K562 (cell line): ENCODE measurements around the gene ATL3. TPM values are rescaled to one million over a fixed set of nuclear protein-coding genes. Genes with fewer than 3 reads are reported as not detected.
A peak's percentile ranks its signal among the peaks of the same experiment; 100 is the strongest.

Source experiments
- C11orf30 ChIP-seq: fragments of 450-650 bp; IDR thresholded peaks from 2 replicates; pipeline ENCODE4 v1.6.1; 2016; ENCODE audit warnings: low read depth, mild to moderate bottlenecking
- CEBPB ChIP-seq: fragments of 450-650 bp; IDR thresholded peaks from 2 replicates; pipeline ENCODE4 v1.6.1; 2016; ENCODE audit warnings: missing genetic modification characterization, missing compliant biosample characterization
- CREB1 ChIP-seq, 2 experiments: sonication (generic) in 1 of 2; formaldehyde crosslinking in 1 of 2; IDR thresholded peaks; 2 replicates each; pipeline versions ENCODE4 v1.6.1 to v1.8.0; 2012 to 2022; ENCODE audit warnings: inconsistent platforms in 1 of 2, mild to moderate bottlenecking in 1 of 2, missing genetic modification reagents in 1 of 2, moderate library complexity in 1 of 2
- DIDO1 ChIP-seq: fragments of 450-650 bp; IDR thresholded peaks from 2 replicates; pipeline ENCODE4 v1.6.1; 2016; ENCODE audit warnings: low read depth, missing biosample characterization, missing genetic modification characterization
- HDAC3 ChIP-seq: fragments of 450-650 bp; IDR thresholded peaks from 2 replicates; pipeline ENCODE4 v1.6.1; 2018; ENCODE audit warnings: borderline replicate concordance, mild to moderate bottlenecking, moderate library complexity; ENCODE audit not compliant: partially characterized antibody
- HNRNPLL ChIP-seq: fragments of 200-400 bp; formaldehyde crosslinking; IDR thresholded peaks from 2 replicates; pipeline ENCODE4 v1.6.1; 2017; ENCODE audit warnings: low read length, low read depth, mild to moderate bottlenecking; ENCODE audit not compliant: poor library complexity, severe bottlenecking
- NONO ChIP-seq, 2 experiments: fragments of 200-400 bp in 1 of 2; fragments of 450-650 bp in 1 of 2; formaldehyde crosslinking in 1 of 2; IDR thresholded peaks; 2 replicates each; pipeline ENCODE4 v1.6.1; 2017; ENCODE audit warnings: low read depth in 2 of 2, mild to moderate bottlenecking in 2 of 2, moderate library complexity in 2 of 2, low read length in 1 of 2
- PCBP2 ChIP-seq: fragments of 200-400 bp; formaldehyde crosslinking; IDR thresholded peaks from 2 replicates; pipeline ENCODE4 v1.6.1; 2018; ENCODE audit warnings: low read length, low read depth, mild to moderate bottlenecking, moderate library complexity; ENCODE audit not compliant: poor library complexity, severe bottlenecking
- TEAD1 ChIP-seq, 2 experiments: fragments of 450-650 bp in 1 of 2; sonication (generic) in 1 of 2; formaldehyde crosslinking; IDR thresholded peaks; 2 replicates each; pipeline versions ENCODE4 v1.4.0 to v1.8.0; 2020 to 2022; ENCODE audit warnings: mild to moderate bottlenecking in 2 of 2, missing genetic modification reagents in 1 of 2
- ZBTB7A ChIP-seq: IDR thresholded peaks from 2 replicates; pipeline ENCODE4 v1.6.1; 2011; ENCODE audit warnings: low read depth, mild to moderate bottlenecking, low read length, moderate library complexity, borderline replicate concordance; ENCODE audit not compliant: control insufficient read depth
- polyA plus RNA-seq, 8 experiments: library from polyadenylated mRNA; depleted of rRNA in 4 of 8; stranded (reverse) in 5 of 8; unstranded in 3 of 8; fragments of >200 nt; fragmentation: Nextera tagmentation in 2 of 8; fragmentation: Illumina TruSeq in 1 of 8; extraction: Ambion mirVana in 2 of 8; extraction: Trizol in 1 of 8; gene quantifications; 2 replicates each; pipeline versions ENCODE4 v1.2.1 to v1.2.3, GENCODE V29; 2011 to 2014; ENCODE audit warnings: inconsistent platforms in 1 of 8, missing spikeins in 1 of 8
- total RNA-seq, 7 experiments: library from RNA; depleted of rRNA in 6 of 7; stranded (reverse); fragments of >200 nt in 6 of 7; fragmentation: Illumina TruSeq in 2 of 7; extraction: Trizol in 2 of 7; gene quantifications; 2 replicates each; pipeline versions ENCODE4 v1.2.1 to v1.2.3, GENCODE V29; 2011 to 2021; ENCODE audit warnings: low replicate concordance in 1 of 7
- TF ChIP-seq, protein P1 (sequence below): IDR thresholded peaks from 2 replicates; pipeline ENCODE4 v1.6.1; 2012; ENCODE audit warnings: low read depth, low read length, improper control_type of control experiment, borderline replicate concordance
- TF ChIP-seq, protein P2 (sequence below): fragments of 450-650 bp; IDR thresholded peaks from 2 replicates; pipeline ENCODE4 v1.6.1; 2017; ENCODE audit warnings: antibody characterized with exemption, mild to moderate bottlenecking

ATL3 gene
- total and polyA plus RNA-seq, 9 of the 15 experiments (the other 6 are each of a cell fraction or from before 2014, with no cell fraction given): 18.2 to 39.8 (median 23.9) TPM

- TF ChIP-seq, protein P1, sequence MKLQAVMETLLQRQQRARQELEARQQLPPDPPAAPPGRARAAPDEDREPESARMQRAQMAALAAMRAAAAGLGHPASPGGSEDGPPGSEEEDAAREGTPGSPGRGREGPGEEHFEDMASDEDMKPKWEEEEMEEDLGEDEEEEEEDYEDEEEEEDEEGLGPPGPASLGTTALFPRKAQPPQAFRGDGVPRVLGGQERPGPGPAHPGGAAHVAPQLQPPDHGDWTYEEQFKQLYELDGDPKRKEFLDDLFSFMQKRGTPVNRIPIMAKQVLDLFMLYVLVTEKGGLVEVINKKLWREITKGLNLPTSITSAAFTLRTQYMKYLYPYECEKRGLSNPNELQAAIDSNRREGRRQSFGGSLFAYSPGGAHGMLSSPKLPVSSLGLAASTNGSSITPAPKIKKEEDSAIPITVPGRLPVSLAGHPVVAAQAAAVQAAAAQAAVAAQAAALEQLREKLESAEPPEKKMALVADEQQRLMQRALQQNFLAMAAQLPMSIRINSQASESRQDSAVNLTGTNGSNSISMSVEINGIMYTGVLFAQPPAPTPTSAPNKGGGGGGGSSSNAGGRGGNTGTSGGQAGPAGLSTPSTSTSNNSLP: 0 out of 2 replicates have a peak, but pooled peaks have one; percentile 1
- TF ChIP-seq TEAD1 (CRISPR knock-in tag; IDR thresholded peaks at IDR 0.05): 0 out of 4 replicates have a peak, but pooled peaks of 1 of the 2 experiments have one; percentile 34
- TF ChIP-seq, protein P2, sequence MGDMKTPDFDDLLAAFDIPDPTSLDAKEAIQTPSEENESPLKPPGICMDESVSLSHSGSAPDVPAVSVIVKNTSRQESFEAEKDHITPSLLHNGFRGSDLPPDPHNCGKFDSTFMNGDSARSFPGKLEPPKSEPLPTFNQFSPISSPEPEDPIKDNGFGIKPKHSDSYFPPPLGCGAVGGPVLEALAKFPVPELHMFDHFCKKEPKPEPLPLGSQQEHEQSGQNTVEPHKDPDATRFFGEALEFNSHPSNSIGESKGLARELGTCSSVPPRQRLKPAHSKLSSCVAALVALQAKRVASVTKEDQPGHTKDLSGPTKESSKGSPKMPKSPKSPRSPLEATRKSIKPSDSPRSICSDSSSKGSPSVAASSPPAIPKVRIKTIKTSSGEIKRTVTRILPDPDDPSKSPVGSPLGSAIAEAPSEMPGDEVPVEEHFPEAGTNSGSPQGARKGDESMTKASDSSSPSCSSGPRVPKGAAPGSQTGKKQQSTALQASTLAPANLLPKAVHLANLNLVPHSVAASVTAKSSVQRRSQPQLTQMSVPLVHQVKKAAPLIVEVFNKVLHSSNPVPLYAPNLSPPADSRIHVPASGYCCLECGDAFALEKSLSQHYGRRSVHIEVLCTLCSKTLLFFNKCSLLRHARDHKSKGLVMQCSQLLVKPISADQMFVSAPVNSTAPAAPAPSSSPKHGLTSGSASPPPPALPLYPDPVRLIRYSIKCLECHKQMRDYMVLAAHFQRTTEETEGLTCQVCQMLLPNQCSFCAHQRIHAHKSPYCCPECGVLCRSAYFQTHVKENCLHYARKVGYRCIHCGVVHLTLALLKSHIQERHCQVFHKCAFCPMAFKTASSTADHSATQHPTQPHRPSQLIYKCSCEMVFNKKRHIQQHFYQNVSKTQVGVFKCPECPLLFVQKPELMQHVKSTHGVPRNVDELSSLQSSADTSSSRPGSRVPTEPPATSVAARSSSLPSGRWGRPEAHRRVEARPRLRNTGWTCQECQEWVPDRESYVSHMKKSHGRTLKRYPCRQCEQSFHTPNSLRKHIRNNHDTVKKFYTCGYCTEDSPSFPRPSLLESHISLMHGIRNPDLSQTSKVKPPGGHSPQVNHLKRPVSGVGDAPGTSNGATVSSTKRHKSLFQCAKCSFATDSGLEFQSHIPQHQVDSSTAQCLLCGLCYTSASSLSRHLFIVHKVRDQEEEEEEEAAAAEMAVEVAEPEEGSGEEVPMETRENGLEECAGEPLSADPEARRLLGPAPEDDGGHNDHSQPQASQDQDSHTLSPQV: 0 out of 2 replicates have a peak, but pooled peaks have one; percentile 24
- peak; percentile 84 for TF ChIP-seq CEBPB
- peak; percentile 93 for TF ChIP-seq HDAC3
- peak; percentile 33; the same call in 1 of the 2 replicates for TF ChIP-seq C11orf30
- no peak for TF ChIP-seq DIDO1 (tag)
- TF ChIP-seq PCBP2: no peak
- no peak for TF ChIP-seq ZBTB7A
- peak; percentile 99 for TF ChIP-seq HNRNPLL
- 0 out of 2 replicates have a peak, but pooled peaks have one; percentile 63 for TF ChIP-seq CREB1 (IDR thresholded peaks at IDR 0.05)
- no peak for TF ChIP-seq CREB1 (CRISPR knock-in tag; IDR thresholded peaks at IDR 0.05)
- TF ChIP-seq NONO (IDR thresholded peaks at IDR 0.05; ENCODE audit: low read depth in 2 of 2, low read length in 1 of 2): no peak
These were observed 9.7 kb upstream of the ATL3 start (continued) for GRCh38 chr11:63680834-63681320.
